Heart left ventricle (tissue), 16 donors: ENCODE data around the gene PRRT2. TPM values are rescaled to one million over a fixed set of nuclear protein-coding genes. Genes with fewer than 3 reads are reported as not detected.

Experiments
- ATAC-seq, 4 donors: fragments of 200-7000 bp; cut with Tn5 transposase; one replicate each; pipeline ENCODE4 v1.9.1; 2020 to 2022; ENCODE audit warnings: moderate library complexity in 4 of 4, mild to moderate bottlenecking in 3 of 4, moderate number of reproducible peaks in 1 of 4
- DNase-seq, 5 donors: peaks; one replicate each; pipeline ENCODE4 v3.0.0-alpha.2; 2020
- H3K27ac ChIP-seq, 12 donors: fragments of 200-600 bp; sonication (generic) in 4 of 12; one replicate each; pipeline versions ENCODE4 v1.5.0 to v1.8.0; 2016 to 2022; ENCODE audit warnings: mild to moderate bottlenecking in 2 of 12
- H3K27me3 ChIP-seq, 9 donors: fragments of 200-600 bp; sonication (generic) in 2 of 9; one replicate each; pipeline versions ENCODE4 v1.5.1 to v1.8.0; 2016 to 2022; ENCODE audit warnings: mild to moderate bottlenecking in 3 of 9
- H3K36me3 ChIP-seq, 9 donors: fragments of 200-600 bp; sonication (generic) in 2 of 9; one replicate each; pipeline versions ENCODE4 v1.5.0 to v1.8.0; 2018 to 2022; ENCODE audit warnings: mild to moderate bottlenecking in 2 of 9
- H3K4me1 ChIP-seq, 12 donors: fragments of 200-600 bp; sonication (generic) in 4 of 12; one replicate each; pipeline versions ENCODE4 v1.5.0 to v1.8.0; 2016 to 2022; ENCODE audit warnings: mild to moderate bottlenecking in 3 of 12
- H3K4me3 ChIP-seq, 12 donors: fragments of 200-600 bp; sonication (generic) in 4 of 12; one replicate each; pipeline versions ENCODE4 v1.5.0 to v1.8.0; 2017 to 2022; ENCODE audit warnings: mild to moderate bottlenecking in 9 of 12, moderate library complexity in 4 of 12
- H3K9me3 ChIP-seq, 12 donors: fragments of 200-600 bp; sonication (generic) in 4 of 12; one replicate each; pipeline versions ENCODE4 v1.5.0 to v1.8.0; 2016 to 2022; ENCODE audit warnings: mild to moderate bottlenecking in 1 of 12
- POLR2A ChIP-seq, 2 donors: fragments of 450-650 bp; IDR thresholded peaks; one replicate each; pipeline ENCODE4 v1.6.1; 2017; ENCODE audit warnings: antibody characterized with exemption in 2 of 2, mild to moderate bottlenecking in 2 of 2, moderate library complexity in 2 of 2
- WGBS, 4 donors: extraction: QIAGEN DNeasy Blood & Tissue Kit in 2 of 4; methylation state at CpG; one replicate each; pipeline versions ENCODE4 v1.1.5 to v1.1.7; 2013 to 2018; 5-methylcytosine and 5-hydroxymethylcytosine counted together
- intact Hi-C, 10 donors: fragments of 100-400 bp; cut with DNase I; formaldehyde crosslinking; loops; one replicate each; pipeline versions ENCODE4 v1.11.1 to v1.14.2; 2022
- polyA plus RNA-seq, 2 donors: library from polyadenylated mRNA; stranded (reverse); fragments of 200-250 nt; gene quantifications; one replicate each; pipeline ENCODE4 v1.2.3, GENCODE V29; 2013
- total RNA-seq, 9 donors: library from RNA; depleted of rRNA in 2 of 9; stranded (reverse); fragments of >200 nt in 2 of 9; fragmentation: NEBNext Ultra II Directional in 3 of 9; extraction: Animal tissue kit (Norgen Biotek cat#: 25700) in 3 of 9; gene quantifications; one replicate each; pipeline versions ENCODE4 v1.1.0 to v1.2.4, GENCODE V29; 2016 to 2023
- TF ChIP-seq, protein P1 (sequence below), 12 donors: fragments of 200-600 bp; sonication (generic) in 4 of 12; IDR thresholded peaks; one replicate each; pipeline versions ENCODE4 v1.5.0 to v1.8.0; 2018 to 2022; ENCODE audit warnings: antibody characterized with exemption in 12 of 12, mild to moderate bottlenecking in 5 of 12
- donor health status: ischemic (EF 13 %, LVEDD 7.1; RV severe dilation, severe dysfunction).
- donor health status: healthy with polysubstance abuse.
- donor health status: DM: no; HTN: yes; CAD: no.
- donor health status: DM: no; HTN: no; CAD: no.
- donor health status: ischemic (EF 25% LVEDD 6.9; RV normal size, moderate dysfunction).
- donor health status: ischemic (EF 25% LVEDD 5.7; RV mildly dilated, moderate dysfunction).
- donor health status: healthy.
- donor health status: DM: yes; HTN: yes; CAD: no.
- donor health status: ischemic (EF 35%, LVEDD 5.7; RV mildly dilated, moderate dysfunction).
- donor health status: nonischemic (EF 11% LVEDD 7.7; RV severe dilation, severe dysfunction).
- donor health status: DM: yes; HTN: yes; CAD: no.
- donor health status: PGD.
- donor health status: ischemic (EF 29% LVEDD 5.4; RV normal size, mild dysfunction).
- donor health status: nonischemic (EF 23%, LVEDD 6.1; RV moderate dilation, normal function).

PRRT2 gene
- total and polyA plus RNA-seq, 11 donors = 0.24 to 3.2 (median 1.3) TPM; not detected in 1

GRCh38 chr16:29815793-29816693 lies 4.0 kb downstream of the PRRT2 start, which contains the start of gene PAGR1:
Gene PAGR1, plus strand, starts transcription at chr16:29816152. Its CDS starts 374 bp downstream, at chr16:29816526.
- H3K4me3 ChIP-seq = peak within 1 kb of the TSS; percentile 45 to 91 (median 74)
- WGBS, 4 donors = 0 to 1% (median 0%) methylated on average over 42 to 70 of the region's 70 CpGs
- peaks cover 3 to 71% (median 51%) of the 10 kb centered on the region in 12 donors for H3K4me1 ChIP-seq
- TF ChIP-seq, protein P1, sequence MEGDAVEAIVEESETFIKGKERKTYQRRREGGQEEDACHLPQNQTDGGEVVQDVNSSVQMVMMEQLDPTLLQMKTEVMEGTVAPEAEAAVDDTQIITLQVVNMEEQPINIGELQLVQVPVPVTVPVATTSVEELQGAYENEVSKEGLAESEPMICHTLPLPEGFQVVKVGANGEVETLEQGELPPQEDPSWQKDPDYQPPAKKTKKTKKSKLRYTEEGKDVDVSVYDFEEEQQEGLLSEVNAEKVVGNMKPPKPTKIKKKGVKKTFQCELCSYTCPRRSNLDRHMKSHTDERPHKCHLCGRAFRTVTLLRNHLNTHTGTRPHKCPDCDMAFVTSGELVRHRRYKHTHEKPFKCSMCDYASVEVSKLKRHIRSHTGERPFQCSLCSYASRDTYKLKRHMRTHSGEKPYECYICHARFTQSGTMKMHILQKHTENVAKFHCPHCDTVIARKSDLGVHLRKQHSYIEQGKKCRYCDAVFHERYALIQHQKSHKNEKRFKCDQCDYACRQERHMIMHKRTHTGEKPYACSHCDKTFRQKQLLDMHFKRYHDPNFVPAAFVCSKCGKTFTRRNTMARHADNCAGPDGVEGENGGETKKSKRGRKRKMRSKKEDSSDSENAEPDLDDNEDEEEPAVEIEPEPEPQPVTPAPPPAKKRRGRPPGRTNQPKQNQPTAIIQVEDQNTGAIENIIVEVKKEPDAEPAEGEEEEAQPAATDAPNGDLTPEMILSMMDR (IDR thresholded peaks at IDR 0.05) = peak; percentile 82 to 98 (median 91)
- TF ChIP-seq POLR2A (IDR thresholded peaks at IDR 0.05) = peak in 1 of 2 donors; percentile 60
- H3K27me3 ChIP-seq = peaks cover 0 to 4% (median 0%) of the 10 kb centered on the region in 9 donors
- no peaks in the 10 kb centered on the region for H3K9me3 ChIP-seq
- H3K36me3 ChIP-seq = peaks cover 0 to 20% (median 15%) of the 10 kb centered on the region in 9 donors
- ATAC-seq = peak; percentile 80 to 89 (median 86)
- H3K27ac ChIP-seq = peak within 1 kb of the TSS; percentile 84 to 97 (median 93)
- intact Hi-C loops = loop anchor here in 6 of 10 donors (5.0 to 10.0 kb wide), 4 partner anchors 46 to 189 kb away; partner anchors contain the start of genes CDIPT (in 3 of the 6), HIRIP3 (in 1 of the 6) and INO80E (in 1 of the 6)
- DNase-seq = peak; percentile 97 to 99 (median 99)

DNA sequence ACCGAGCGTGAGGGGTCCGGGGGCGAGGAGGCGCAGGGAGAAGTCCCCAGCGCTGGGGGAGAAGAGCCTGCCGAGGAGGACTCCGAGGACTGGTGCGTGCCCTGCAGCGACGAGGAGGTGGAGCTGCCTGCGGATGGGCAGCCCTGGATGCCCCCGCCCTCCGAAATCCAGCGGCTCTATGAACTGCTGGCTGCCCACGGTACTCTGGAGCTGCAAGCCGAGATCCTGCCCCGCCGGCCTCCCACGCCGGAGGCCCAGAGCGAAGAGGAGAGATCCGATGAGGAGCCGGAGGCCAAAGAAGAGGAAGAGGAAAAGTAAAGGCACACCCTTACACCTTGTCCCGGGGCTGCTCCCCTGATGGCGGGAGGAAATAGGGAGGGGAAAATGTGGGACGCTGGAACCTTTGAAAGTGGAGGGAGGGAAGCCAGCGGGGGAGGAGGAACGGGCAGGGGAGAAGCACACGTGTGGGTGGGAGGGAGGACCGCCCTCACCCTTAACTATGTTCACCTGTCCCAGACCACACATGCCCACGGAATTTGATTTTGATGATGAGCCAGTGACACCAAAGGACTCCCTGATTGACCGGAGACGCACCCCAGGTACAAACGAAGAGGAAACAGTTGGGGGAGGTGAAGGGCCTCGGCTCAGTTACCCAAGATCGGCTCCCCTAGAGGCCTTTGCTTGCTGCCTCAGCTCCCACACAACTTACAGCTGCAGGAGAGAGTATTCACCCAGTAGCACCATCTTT lies 4.9 kb downstream of the PRRT2 start:
- Histone ChIP-seq H3K27me3 (peaks cover 0 to 4% (median 0%) of the 10 kb centered on the region in 9 donors), H3K36me3 (peaks cover 0 to 20% (median 15%) of the 10 kb centered on the region in 9 donors), H3K4me1 (peaks cover 3 to 73% (median 53%) of the 10 kb centered on the region in 12 donors), H3K9me3 (no peaks in the 10 kb centered on the region), H3K4me3 (peak overlapping the region; percentile 45 to 91 (median 74)), H3K27ac (peak overlapping the region; percentile 84 to 97 (median 93))
- TF ChIP-seq, protein P1 (IDR thresholded peaks at IDR 0.05) = no peak
- TF ChIP-seq POLR2A (IDR thresholded peaks at IDR 0.05) = no peak
- ATAC-seq (peak; percentile 15 to 54 (median 48)), DNase-seq (peak; percentile 70 to 85 (median 77))
- intact Hi-C loops = loop anchor here in 6 of 10 donors (5.0 to 10.0 kb wide), 4 partner anchors 45 to 188 kb away; partner anchors contain the start of genes CDIPT (in 3 of the 6), HIRIP3 (in 1 of the 6) and INO80E (in 1 of the 6)
- 4 to 6% (median 5%) methylated on average over 22 to 37 of the region's 37 CpGs for WGBS, 4 donors

- no peaks in the 10 kb centered on the region for H3K27me3 ChIP-seq
- peak overlapping the region in 1 of 12 donors; percentile 20 for H3K27ac ChIP-seq
- H3K9me3 ChIP-seq = no peaks in the 10 kb centered on the region
- peaks cover 0 to 20% (median 15%) of the 10 kb centered on the region in 9 donors for H3K36me3 ChIP-seq
- no peak for TF ChIP-seq POLR2A (IDR thresholded peaks at IDR 0.05)
- TF ChIP-seq, protein P1 (IDR thresholded peaks at IDR 0.05) = no peak
- ATAC-seq (no peak), DNase-seq (no peak)
- intact Hi-C loops = loop anchor here in 6 of 10 donors (5.0 to 10.0 kb wide), 4 partner anchors 44 to 187 kb away; partner anchors contain the start of genes CDIPT (in 3 of the 6), HIRIP3 (in 1 of the 6) and INO80E (in 1 of the 6)
- no peak overlapping the region for H3K4me3 ChIP-seq
- 87 to 95% (median 89%) methylated on average over 4 of the region's 4 CpGs for whole genome bisulfite sequencing, 4 donors
- peaks cover 3 to 72% (median 54%) of the 10 kb centered on the region in 12 donors for H3K4me1 ChIP-seq
Observed at GRCh38 chr16:29818082-29818481, 6.1 kb downstream of the PRRT2 start.
